A673 (cell line): Measurements from ENCODE around the gene ZNF827. TPM values are rescaled to one million over a fixed set of nuclear protein-coding genes. Genes with fewer than 3 reads are reported as not detected.

Experiments used
- BruUV-seq: library from RNA; stranded (reverse); fragments of 400-500 nt; replicated peaks from 2 replicates; lab custom pipeline; 2021; lab: Mats Ljungman, UMichigan
- CTCF ChIA-PET: fragments of 300-600 bp; sonication (Branson Sonifier 250); formaldehyde crosslinking; loops from one replicate; lab custom pipeline; 2022; ENCODE audit warnings: antibody characterized with exemption; lab: Charles Lee
- POLR2A ChIA-PET: fragments of 300-600 bp; sonication (Branson Sonifier 250); formaldehyde crosslinking; loops from one replicate; lab custom pipeline; 2022; ENCODE audit warnings: antibody characterized with exemption; ENCODE audit not compliant: low non-redundant PET; lab: Charles Lee
- DNase-seq: peaks from one replicate; pipeline ENCODE4 v3.0.0-alpha.2; 2015; ENCODE audit warnings: low spot score
- H3K27ac ChIP-seq: fragments of 200-600 bp; sonication (generic); 2 replicates; pipeline ENCODE4 v1.5.1; 2016; ENCODE audit warnings: mixed run types, low read depth, mild to moderate bottlenecking, mixed read lengths, antibody characterized with exemption, low read length; ENCODE audit not compliant: poor library complexity, severe bottlenecking
- H3K27me3 ChIP-seq: fragments of 200-600 bp; sonication (generic); replicated peaks from 2 replicates; pipeline ENCODE4 v1.6.1; 2017; ENCODE audit warnings: mixed run types, low read depth, mild to moderate bottlenecking, mixed read lengths, antibody characterized with exemption, low read length; ENCODE audit not compliant: insufficient read depth, poor library complexity
- H3K36me3 ChIP-seq: fragments of 200-600 bp; sonication (generic); 2 replicates; pipeline ENCODE4 v1.6.1; 2016; ENCODE audit warnings: mixed run types, mild to moderate bottlenecking, mixed read lengths, antibody characterized with exemption, low read length; ENCODE audit not compliant: insufficient read depth, poor library complexity, severe bottlenecking
- H3K4me1 ChIP-seq: fragments of 200-600 bp; sonication (generic); 2 replicates; pipeline ENCODE4 v1.6.1; 2017; ENCODE audit warnings: mixed run types, mild to moderate bottlenecking, mixed read lengths, antibody characterized with exemption, low read length; ENCODE audit not compliant: insufficient read depth, poor library complexity, severe bottlenecking
- H3K4me3 ChIP-seq: fragments of 200-600 bp; sonication (generic); 2 replicates; pipeline ENCODE4 v1.5.1; 2016; ENCODE audit warnings: low read depth, mixed run types, mild to moderate bottlenecking, mixed read lengths, low read length; ENCODE audit not compliant: poor library complexity, severe bottlenecking
- H3K9me3 ChIP-seq: fragments of 200-600 bp; sonication (generic); 2 replicates; pipeline ENCODE4 v1.6.1; 2016; ENCODE audit warnings: mixed run types, low read depth, mild to moderate bottlenecking, mixed read lengths, antibody characterized with exemption, low read length; ENCODE audit not compliant: poor library complexity, severe bottlenecking
- EZH2 ChIP-seq: fragments of 200-600 bp; sonication (generic); IDR thresholded peaks from 2 replicates; pipeline ENCODE4 v1.6.1; 2017; ENCODE audit warnings: borderline replicate concordance, low read depth, mild to moderate bottlenecking, mixed read lengths, antibody characterized with exemption, low read length; ENCODE audit not compliant: poor library complexity, severe bottlenecking
- intact Hi-C: fragments of 100-400 bp; cut with micrococcal nuclease; formaldehyde crosslinking; loops from one replicate; pipeline ENCODE4 v1.10.0; 2022; ENCODE audit not compliant: unreplicated experiment
- total RNA-seq: library from RNA; stranded (reverse); gene quantifications from 2 replicates; pipeline ENCODE4 v1.2.3, GENCODE V29; 2021
- TF ChIP-seq, protein P1 (sequence below): fragments of 300-800, 200-600 bp; sonication (generic); conservative IDR thresholded peaks from 2 replicates; pipeline ENCODE4 v1.5.1; 2017; ENCODE audit warnings: low read depth, mild to moderate bottlenecking, antibody characterized with exemption, low read length, moderate library complexity, mixed read lengths

Gene ZNF827
- total RNA-seq, 1 experiment from 2014 or later, result 20.0 TPM

GRCh38 chr4:145884775-145885174, 53.8 kb downstream of the ZNF827 start:
- POLR2A ChIA-PET, result no interaction called here
- no peaks in the 10 kb centered on the region for H3K36me3 ChIP-seq
- CTCF ChIA-PET, result no interaction called here
- no peak overlapping the region for H3K27ac ChIP-seq
- H3K4me1 ChIP-seq, result peaks cover 12% of the 10 kb centered on the region
- no peaks in the 10 kb centered on the region for H3K27me3 ChIP-seq
- DNase-seq, result no peak
- no peaks in the 10 kb centered on the region for H3K9me3 ChIP-seq
- BruUV-seq, result no TSS peak
- TF ChIP-seq, protein P1, sequence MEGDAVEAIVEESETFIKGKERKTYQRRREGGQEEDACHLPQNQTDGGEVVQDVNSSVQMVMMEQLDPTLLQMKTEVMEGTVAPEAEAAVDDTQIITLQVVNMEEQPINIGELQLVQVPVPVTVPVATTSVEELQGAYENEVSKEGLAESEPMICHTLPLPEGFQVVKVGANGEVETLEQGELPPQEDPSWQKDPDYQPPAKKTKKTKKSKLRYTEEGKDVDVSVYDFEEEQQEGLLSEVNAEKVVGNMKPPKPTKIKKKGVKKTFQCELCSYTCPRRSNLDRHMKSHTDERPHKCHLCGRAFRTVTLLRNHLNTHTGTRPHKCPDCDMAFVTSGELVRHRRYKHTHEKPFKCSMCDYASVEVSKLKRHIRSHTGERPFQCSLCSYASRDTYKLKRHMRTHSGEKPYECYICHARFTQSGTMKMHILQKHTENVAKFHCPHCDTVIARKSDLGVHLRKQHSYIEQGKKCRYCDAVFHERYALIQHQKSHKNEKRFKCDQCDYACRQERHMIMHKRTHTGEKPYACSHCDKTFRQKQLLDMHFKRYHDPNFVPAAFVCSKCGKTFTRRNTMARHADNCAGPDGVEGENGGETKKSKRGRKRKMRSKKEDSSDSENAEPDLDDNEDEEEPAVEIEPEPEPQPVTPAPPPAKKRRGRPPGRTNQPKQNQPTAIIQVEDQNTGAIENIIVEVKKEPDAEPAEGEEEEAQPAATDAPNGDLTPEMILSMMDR, result no peak
- no peak for TF ChIP-seq EZH2
- intact Hi-C loops, result no loop called here
- H3K4me3 ChIP-seq, result no peak overlapping the region

DNA sequence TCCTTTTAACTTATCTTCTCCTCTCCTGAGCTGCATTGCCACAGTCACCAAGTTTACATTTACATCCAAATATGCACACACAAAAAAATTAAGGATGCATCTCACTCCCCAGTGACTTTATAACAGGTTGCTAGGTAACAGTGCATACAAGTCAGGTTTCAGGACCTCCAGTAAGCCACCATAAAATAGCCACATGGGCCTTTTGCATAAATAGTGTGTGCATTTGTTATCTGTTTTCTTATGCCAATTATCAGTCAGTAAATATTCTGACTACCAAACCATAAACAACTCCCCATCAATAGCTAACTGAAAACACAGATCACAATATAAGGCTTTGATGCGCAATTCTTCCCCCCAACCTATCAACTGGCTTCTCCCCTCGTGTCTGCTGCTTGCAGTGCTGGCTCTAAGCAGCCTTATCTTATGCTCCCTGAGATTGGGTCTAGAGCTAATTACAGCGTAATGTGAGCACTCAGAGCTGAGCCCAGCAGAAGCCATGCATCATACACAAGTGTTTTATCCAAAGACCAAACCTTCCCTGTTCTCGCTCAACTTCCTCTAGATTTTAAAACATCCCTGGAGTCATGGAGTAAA, 55.4 kb downstream of the ZNF827 start:
- no peak overlapping the region for H3K4me3 ChIP-seq
- intact Hi-C loops, result no loop called here
- no TSS peak for BruUV-seq
- peaks cover 15% of the 10 kb centered on the region for H3K4me1 ChIP-seq
- H3K9me3 ChIP-seq, result no peaks in the 10 kb centered on the region
- TF ChIP-seq EZH2, result no peak
- TF ChIP-seq, protein P1, result no peak
- H3K27ac ChIP-seq, result no peak overlapping the region
- no peak for DNase-seq
- POLR2A ChIA-PET, result no interaction called here
- no peaks in the 10 kb centered on the region for H3K27me3 ChIP-seq
- CTCF ChIA-PET, result interaction anchor here (0.6 kb wide), 1 partner anchor 66 kb away, joined by 3 read pairs; no protein-coding TSS in a partner anchor
- H3K36me3 ChIP-seq, result no peaks in the 10 kb centered on the region

GRCh38 chr4:145882604-145883003, 56.0 kb downstream of the ZNF827 start:
- Histone ChIP-seq H3K4me3 (no peak overlapping the region), H3K36me3 (no peaks in the 10 kb centered on the region), H3K9me3 (no peaks in the 10 kb centered on the region), H3K27ac (no peak overlapping the region), H3K27me3 (no peaks in the 10 kb centered on the region), H3K4me1 (peaks cover 13% of the 10 kb centered on the region)
- ChIA-PET POLR2A (no interaction called here), CTCF (interaction anchor here (0.6 kb wide), 1 partner anchor 67 kb away, joined by 3 read pairs; no protein-coding TSS in a partner anchor)
- intact Hi-C loops, result no loop called here
- no TSS peak for BruUV-seq
- DNase-seq, result no peak
- no peak for TF ChIP-seq EZH2
- TF ChIP-seq, protein P1, result no peak
